Activated naive CD4-positive, alpha-beta T cell (primary cell): ENCODE measurements around the gene ULBP3.
A peak's percentile ranks its signal among the peaks of the same experiment; 100 is the strongest.
"Not testable (repeated sequence)": the region's sequence is repeated elsewhere in the genome, so short reads cannot be mapped to it uniquely, and the experiment has no call there.

Experiments
- DNase-seq, 4 experiments: peaks; one replicate each; lab custom pipeline; 2025; lab: John Stamatoyannopoulos, UW

ULBP3 gene

DNA sequence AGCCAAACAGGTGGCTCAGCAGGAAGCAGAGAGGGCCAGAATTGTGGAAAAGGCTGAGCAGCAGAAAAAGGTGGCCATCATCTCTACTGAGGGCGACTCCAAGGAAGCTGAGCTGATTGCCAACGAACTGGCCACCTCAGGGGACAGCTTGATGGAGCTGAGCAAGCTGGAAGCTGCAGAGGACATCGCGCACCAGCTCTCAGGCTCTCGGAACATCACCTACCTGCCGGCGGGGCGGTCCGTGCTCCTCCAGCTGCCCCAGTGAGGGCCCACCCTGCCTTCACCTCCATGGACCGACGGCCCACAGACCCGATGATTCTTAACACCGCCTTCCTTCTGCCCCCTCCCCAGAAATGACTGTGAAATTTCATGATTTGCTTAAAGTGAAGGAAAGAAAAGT, 25.8 kb downstream of the ULBP3 start:
- DNase-seq, result no peak

- DNase-seq, result no peak
Observed at GRCh38 chr6:150038202-150039062, 30.5 kb downstream of the ULBP3 start.

DNA sequence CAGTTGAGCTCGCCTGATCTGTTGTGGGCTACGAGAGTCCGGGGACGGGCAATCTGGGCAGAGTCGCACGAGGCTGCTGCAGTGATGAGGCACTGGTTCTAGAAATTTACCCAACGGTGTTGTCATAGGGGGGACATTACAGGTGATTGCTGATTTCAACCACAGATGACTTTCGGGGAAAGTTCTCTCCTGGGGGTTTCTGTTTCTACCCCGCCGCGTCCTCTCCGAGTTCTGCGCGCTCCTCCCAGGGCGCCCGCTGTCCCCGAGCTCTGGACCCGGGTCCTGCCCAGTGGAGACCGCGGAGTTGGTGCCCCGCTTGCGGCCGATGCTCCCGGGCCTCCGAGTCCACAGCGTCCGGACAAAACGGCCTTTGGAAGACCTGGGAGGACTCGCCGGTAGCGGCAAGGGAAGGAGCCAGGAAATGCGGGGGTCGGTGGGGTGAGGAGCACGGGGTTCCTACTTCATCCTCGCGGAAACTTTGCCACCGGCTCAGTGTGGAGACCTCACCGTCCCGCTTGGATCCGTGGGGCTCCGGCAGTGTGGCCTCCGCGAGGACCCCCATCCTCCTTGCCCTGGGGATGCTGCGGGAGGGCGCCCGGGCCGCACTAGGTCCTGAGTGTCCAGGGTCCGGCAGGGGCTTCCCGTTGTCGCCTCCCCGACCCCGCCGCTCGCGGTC, 31.3 kb downstream of the ULBP3 start:
- no peak for DNase-seq

DNA sequence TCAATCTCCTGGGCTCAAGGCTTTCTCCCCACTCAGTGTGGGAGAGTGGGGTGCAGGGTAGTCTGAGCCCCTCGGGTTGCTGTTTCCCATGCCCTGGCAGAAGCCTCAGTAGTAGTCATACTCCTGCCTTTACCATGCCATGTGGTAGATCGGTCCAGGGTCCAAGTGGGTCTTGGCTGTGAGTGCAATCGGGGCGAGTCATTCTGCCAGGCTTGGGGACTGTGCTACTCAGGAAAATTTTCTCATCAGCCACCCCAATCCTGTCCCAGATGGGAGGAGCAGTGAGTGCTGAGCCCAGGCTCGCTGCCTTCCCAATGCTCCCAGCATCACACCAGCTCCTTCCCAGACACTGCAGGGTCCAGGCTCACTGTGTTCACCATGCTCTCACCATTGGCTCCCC, 32.8 kb downstream of the ULBP3 start:
- DNase-seq, result no peak

GRCh38 chr6:150033207-150033771, 35.6 kb downstream of the ULBP3 start:
- no peak for DNase-seq

- DNase-seq, result no peak
Observed at GRCh38 chr6:150032598-150032997, 36.3 kb downstream of the ULBP3 start.

DNA sequence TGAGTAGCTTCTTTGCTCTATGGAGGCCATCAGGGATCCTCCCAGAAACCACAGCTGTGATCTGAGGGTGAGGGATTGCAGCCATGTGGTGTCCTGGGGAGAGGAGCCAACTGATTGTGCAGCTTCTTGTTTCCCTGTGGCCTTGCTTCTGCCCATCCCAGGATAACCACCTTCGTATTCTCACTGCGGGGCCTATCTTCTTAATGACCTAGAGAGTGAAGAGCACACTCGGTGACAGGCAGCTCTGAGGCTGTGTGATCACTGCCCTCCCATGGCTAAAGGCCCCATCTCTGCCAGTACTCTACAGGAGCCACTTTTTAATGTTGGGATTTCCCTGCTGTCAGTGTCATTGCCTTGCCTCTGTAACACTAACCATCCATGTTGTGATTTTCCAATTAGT, 38.3 kb downstream of the ULBP3 start:
- no peak for DNase-seq

GRCh38 chr6:150029749-150030148, 39.2 kb downstream of the ULBP3 start:
- DNase-seq, result no peak

DNA sequence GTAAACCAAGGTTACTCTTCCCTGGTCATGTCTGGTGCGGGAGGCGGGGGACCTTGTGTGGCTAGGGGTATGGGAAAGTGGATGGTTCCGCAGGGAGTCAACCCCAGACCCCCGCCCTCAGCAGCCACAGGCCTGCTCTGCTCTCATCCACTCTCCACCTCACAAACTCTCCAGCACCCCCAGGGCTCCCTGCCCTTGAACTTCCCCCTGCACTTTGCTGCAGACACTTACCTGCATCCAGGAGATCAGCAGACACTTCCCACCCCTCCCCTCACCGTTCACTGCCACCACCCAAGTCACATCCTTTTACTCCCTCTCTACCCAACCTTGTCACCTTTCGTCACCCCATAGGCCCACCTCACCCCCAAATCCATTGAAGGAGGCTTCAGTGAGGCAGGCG, 39.6 kb downstream of the ULBP3 start:
- DNase-seq, result no peak

DNA sequence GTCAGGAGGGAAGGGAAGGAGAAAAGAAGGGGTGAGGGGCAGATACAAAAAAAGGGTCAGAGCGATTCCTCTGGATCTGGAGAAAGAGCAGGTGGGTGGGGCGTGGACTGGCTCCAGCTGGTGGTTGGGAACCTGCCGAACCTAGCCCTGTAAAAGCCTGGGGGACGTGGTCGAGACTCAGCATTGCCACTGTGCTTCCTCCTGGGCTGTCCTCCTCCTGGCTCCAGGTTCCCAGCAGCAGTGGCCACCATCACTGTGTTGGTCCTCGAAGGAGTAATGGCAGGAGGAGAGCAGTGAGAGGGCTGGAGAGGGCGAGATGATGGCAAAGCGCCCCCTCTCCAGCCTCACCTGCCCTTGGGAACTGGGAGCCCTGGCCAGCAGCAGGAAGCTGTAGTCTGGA, 40.1 kb downstream of the ULBP3 start:
- DNase-seq, result no peak

DNA sequence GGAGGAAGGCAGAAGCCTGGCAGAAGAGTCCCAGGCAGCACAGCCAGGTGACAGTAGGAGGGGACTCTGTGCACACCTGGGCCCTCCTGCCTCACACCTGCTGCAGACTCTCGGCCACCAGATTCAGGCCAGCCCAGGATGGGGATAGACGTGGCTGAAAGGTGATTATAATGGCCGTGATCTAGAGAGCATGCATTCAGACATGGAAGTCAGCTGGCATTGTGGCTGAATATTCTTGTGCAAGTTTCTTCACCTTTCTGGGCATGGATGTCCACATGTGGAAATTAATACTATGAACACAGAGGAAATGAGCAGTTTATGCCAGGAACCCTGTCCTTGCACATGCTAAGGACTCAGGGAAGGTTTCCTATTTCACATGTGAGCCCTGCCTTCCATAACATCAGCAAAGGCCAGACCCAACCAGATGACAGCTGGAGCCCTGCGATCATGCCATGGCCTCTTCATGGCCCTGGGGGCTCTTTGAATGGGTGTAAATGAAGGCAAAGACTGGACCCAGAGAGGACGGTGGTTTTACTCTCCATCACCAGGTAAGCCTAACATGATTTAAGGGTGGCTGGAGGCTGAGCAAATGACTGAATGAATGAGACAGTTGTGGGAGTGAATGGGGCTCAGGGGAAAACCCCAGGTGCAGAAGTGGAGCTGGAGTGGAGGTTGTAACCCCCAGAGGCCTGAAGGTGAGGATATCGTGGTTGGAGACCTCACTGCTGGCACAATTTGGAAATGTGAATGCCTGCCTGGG, 40.9 kb downstream of the ULBP3 start:
- DNase-seq, result no peak

DNA sequence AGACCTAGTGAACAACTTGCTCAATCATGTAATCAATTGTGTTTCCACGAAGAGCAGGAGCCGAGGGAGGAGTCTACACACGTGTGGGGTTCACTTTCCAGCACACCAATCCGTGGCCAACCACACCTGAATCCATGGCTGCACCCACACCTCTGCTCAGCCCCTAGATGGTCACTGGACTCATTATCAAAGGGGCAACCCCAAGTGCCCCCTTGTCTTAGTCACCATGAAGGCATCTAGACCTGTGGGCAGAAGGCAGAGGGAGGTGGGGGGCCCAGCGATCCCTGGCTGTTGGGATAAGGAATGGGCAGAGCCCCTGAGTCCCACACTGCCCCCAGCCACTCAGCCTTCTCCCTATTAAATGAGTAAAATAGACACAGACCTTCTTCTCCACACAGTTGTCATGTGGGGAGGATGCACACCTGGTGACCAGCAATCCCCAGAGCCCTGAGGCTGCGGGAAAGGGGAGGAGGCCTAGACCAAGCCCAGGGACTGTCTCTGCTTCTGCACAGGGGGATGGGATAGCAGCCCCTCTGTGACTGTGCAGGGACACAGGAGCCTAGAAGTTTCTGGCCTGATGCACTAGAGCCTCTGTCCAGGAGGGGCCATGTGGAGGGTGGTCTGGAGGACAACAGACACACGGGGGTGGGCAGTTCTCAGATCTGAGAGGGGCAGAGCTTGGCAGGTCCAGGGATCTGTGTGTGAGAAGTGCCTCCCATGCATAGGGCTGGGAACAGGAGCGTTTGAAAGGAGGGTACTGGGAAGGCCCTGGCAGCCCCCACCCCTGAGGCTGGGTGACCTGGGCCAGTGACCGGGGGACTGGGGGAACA, 41.7 kb downstream of the ULBP3 start:
- DNase-seq, result no peak

DNA sequence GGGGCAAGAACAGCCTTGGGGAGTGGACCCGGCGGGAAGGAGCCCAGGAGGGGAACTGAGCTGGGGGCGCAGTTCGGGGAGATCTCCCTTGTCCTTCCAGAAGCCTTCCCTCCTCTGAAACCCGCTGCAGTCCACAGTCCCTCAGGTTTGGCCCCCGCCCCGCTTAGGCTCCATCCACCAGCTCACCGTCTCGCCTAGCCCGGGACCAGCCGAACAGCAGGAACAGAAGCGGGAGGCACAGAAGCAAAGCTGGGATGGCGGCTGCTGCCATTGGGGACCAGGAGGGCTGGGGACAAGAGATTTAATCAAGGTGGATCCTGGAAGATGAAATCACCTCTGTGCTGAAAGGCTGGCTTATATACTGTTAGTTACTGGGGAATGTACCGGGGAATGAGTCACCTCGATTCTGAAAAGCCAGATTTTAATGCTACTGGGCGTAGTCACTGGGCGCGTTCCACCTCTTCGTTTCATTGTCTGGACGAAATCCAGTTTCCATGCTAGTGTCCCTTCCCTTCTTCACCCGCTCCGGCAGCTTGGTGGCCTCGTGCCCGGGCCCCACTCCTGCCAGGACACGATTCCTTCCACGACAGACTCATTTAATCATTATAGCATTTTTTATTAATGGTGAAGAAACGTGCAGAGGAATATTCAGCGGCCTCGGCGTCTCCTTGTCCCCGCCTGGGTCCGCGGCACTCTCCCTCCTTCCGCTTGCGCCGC, 43.6 kb downstream of the ULBP3 start, which contains the start of gene RAET1L:
TSS of gene RAET1L (minus strand) at position 332 of the 717 bp plus-strand sequence. CDS start at position 271, 61 bp downstream.
- no peak for DNase-seq

GRCh38 chr6:150024646-150025155, 44.2 kb downstream of the ULBP3 start:
- no peak for DNase-seq

DNA sequence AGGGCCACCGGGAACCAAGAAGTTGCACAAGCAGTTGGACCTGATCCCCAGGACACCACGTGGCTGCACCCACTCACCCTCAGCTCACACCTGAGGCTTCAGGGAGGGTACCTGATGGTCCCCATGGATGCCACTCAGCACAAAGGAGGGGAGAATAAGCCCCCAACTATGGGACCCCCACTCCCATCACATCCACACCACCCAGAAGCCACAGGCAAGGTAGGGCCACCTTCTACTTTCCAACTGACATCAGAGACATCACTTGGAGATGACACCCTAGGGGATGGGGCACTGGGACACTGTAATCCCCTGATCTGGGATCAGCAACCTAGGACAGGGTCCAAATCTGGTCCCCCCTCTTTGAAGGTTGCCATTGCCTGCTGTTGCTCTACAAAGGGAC, 44.9 kb downstream of the ULBP3 start:
- not testable (repeated sequence) for DNase-seq

- not testable (repeated sequence) for DNase-seq
Observed at GRCh38 chr6:150021870-150022269, 47.1 kb downstream of the ULBP3 start.

- no peak for DNase-seq
Observed at GRCh38 chr6:150018846-150019580, 49.9 kb downstream of the ULBP3 start.

DNA sequence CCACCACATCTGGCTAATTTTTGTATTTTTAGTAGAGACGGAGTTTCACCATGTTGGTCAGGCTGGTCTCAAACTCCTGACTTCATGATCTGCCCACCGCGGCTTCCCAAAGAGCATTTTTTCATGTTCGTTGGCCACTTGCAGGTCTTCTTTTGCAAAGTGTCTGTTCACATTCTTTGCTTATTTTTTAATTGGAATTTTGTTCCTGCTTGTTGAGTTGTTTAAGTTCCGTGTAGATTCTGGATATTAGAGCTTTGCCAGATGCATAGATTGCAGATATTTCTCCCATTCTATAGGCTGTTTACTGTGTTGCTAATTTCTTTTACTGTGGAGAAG, 51.8 kb downstream of the ULBP3 start:
- DNase-seq, result not testable (repeated sequence)

DNA sequence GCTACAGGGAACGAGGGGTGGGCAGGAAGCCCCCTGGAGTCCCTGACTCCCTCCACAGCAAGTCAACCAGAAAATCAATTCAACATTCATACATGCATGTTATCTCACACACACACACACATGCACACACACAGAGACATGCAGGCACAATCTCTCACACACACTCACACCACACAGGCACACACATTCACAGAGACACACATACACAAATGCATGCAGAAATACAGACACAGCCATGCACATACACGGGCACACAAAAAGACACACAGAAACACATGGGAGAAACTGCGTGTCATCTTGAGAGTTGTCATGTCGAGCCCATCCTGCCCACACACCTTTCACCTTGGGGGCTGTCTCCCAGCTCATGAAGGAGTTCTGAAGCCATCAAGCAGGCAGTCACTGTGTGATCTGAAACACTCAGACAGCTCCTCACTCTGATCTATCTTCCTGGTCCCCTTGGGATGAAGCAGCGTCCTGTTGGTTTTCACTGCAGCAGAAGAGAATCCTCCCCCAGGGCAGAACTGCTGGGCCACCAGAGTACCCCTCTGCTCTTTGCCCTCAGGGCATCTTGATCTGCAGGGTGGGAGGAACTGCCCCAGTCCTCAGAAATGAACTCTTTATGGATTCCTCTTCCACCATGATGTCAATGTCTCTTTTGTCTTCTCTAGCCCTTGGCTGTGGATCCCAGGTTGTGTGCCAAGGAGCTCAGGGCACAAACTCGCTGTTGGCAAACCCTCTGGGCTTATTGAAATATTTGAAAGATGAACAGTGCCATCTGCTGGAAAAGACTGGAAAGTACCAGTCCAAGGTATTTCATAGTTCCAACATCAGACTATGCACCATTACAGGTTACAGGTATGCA, 52.4 kb downstream of the ULBP3 start:
- DNase-seq, result peak in 2 of 4 experiments; percentile 10 to 24
